Omental fat pad (tissue), 4 donors: Measurements from ENCODE around the gene FBLN5. TPM values are rescaled to one million over a fixed set of nuclear protein-coding genes. Genes with fewer than 3 reads are reported as not detected.
A peak's percentile ranks its signal among the peaks of the same experiment; 100 is the strongest.

Experiments used
- ATAC-seq: fragments of 150-250 bp; one replicate; pipeline ENCODE4 v1.9.1; 2016; ENCODE audit warnings: mild to moderate bottlenecking, moderate library complexity; ENCODE audit not compliant: low FRiP score
- DNase-seq: peaks from one replicate; pipeline ENCODE4 v3.0.0-alpha.2; 2019; ENCODE audit warnings: low spot score
- CTCF ChIP-seq, 3 donors: fragments of 450-650 bp; IDR thresholded peaks; one replicate each; pipeline ENCODE4 v1.5.1; 2016 to 2017; ENCODE audit warnings: antibody characterized with exemption in 3 of 3, mild to moderate bottlenecking in 3 of 3, moderate library complexity in 2 of 3
- total RNA-seq, 4 donors: library from RNA; depleted of rRNA; stranded (reverse); fragments of >200 nt; gene quantifications; one replicate each; pipeline ENCODE4 v1.1.0, GENCODE V29; 2016

The FBLN5 gene
- total RNA-seq, 4 donors from 2014 or later: 119 to 282 (median 171) TPM

- DNase-seq (no peak), ATAC-seq (peak; percentile 65)
- TF ChIP-seq CTCF (IDR thresholded peaks at IDR 0.05): no peak
Measured at GRCh38 chr14:91946622-91947474, 646 bp downstream of the FBLN5 start.

- ATAC-seq (no peak), DNase-seq (no peak)
- no peak for TF ChIP-seq CTCF (IDR thresholded peaks at IDR 0.05)
Measured at GRCh38 chr14:91945751-91946621, 1.5 kb downstream of the FBLN5 start.

- ATAC-seq (no peak), DNase-seq (no peak)
- TF ChIP-seq CTCF (IDR thresholded peaks at IDR 0.05): no peak
Measured at GRCh38 chr14:91942946-91943345, 4.5 kb downstream of the FBLN5 start.

GRCh38 chr14:91942128-91942527 lies 5.4 kb downstream of the FBLN5 start:
- no peak for TF ChIP-seq CTCF (IDR thresholded peaks at IDR 0.05)
- ATAC-seq: no peak
- DNase-seq: no peak

- no peak for TF ChIP-seq CTCF (IDR thresholded peaks at IDR 0.05)
- no peak for ATAC-seq
- DNase-seq: no peak
Measured at GRCh38 chr14:91940209-91940608, 7.3 kb downstream of the FBLN5 start.

GRCh38 chr14:91935586-91935985 lies 11.9 kb downstream of the FBLN5 start:
- ATAC-seq: no peak
- DNase-seq: no peak
- TF ChIP-seq CTCF (IDR thresholded peaks at IDR 0.05): no peak
